ENCODE measurements around the gene DIDO1.

DIDO1 gene

DNA sequence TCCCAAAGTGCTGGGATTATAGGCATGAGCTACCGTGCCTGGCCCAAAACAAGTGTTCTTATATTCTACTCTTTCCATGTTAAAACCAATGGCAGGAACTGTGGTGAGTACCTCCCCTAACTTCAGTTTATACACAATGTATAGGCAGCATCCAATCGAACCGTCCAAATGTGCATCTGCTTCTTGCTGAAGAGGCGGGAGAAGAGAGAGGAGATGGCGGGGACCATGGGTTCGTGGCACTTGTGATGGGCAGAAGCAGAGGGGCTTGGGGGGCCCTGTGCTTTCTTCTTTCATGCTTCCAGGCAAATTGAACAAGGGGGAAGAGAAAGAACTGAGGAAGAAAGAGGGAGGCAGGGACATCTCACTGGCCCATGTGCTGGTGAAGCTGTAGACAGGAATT lies 53.4 kb downstream of the DIDO1 start:
- H3K4me3 ChIP-seq (ENCODE audit: low read depth, low read length): no peak overlapping the region
- TF ChIP-seq, protein P1, sequence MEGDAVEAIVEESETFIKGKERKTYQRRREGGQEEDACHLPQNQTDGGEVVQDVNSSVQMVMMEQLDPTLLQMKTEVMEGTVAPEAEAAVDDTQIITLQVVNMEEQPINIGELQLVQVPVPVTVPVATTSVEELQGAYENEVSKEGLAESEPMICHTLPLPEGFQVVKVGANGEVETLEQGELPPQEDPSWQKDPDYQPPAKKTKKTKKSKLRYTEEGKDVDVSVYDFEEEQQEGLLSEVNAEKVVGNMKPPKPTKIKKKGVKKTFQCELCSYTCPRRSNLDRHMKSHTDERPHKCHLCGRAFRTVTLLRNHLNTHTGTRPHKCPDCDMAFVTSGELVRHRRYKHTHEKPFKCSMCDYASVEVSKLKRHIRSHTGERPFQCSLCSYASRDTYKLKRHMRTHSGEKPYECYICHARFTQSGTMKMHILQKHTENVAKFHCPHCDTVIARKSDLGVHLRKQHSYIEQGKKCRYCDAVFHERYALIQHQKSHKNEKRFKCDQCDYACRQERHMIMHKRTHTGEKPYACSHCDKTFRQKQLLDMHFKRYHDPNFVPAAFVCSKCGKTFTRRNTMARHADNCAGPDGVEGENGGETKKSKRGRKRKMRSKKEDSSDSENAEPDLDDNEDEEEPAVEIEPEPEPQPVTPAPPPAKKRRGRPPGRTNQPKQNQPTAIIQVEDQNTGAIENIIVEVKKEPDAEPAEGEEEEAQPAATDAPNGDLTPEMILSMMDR (IDR thresholded peaks at IDR 0.05; ENCODE audit: low read depth, low read length): no peak

- TF ChIP-seq, protein P1 (IDR thresholded peaks at IDR 0.05; ENCODE audit: low read depth, low read length): no peak
- no peak overlapping the region for H3K4me3 ChIP-seq (ENCODE audit: low read depth, low read length)
Observed at GRCh38 chr20:62872184-62872847, 54.0 kb downstream of the DIDO1 start.

- no peak overlapping the region for H3K4me3 ChIP-seq (ENCODE audit: low read depth, low read length)
- TF ChIP-seq, protein P1 (IDR thresholded peaks at IDR 0.05; ENCODE audit: low read depth, low read length): no peak
Observed at GRCh38 chr20:62864207-62864606, 62.1 kb downstream of the DIDO1 start.

GRCh38 chr20:62861726-62862336 lies 64.5 kb downstream of the DIDO1 start, which contains the start of gene TCFL5:
Gene TCFL5 (minus strand): TSS chr20:62861822. CDS start chr20:62861670, 152 bp downstream.
- TF ChIP-seq, protein P1 (IDR thresholded peaks at IDR 0.05; ENCODE audit: low read depth, low read length): no peak
- H3K4me3 ChIP-seq (ENCODE audit: low read depth, low read length): peak within 1 kb of the TSS; percentile 60

- peak overlapping the region; percentile 60 for H3K4me3 ChIP-seq (ENCODE audit: low read depth, low read length)
Observed at GRCh38 chr20:62860924-62861691, 65.2 kb downstream of the DIDO1 start.

DNA sequence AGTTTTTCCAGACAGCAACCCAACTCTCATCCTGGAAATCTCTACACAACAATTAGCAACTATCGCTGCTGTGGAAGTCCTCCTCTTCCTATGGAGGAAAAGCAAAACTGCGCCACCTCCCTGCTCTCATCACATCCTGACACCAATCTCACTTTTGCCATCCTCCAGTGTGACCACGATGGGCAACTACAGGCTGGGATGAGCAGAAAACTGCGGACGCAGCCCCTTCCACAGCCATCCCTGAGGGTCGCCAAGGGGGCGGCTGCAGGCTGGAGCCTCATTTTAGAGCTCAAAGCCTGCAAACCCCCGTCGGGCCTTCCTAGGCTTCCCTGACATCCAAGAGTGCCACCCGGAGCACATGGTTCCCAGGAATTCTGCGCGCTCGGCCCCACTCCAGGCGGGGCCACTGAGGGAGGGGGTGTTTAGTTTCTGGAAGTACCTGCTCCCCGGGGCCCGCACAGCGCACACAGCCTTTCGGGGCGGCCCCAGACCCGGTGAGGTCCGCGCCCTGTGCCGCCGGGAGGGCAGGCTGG lies 65.8 kb downstream of the DIDO1 start:
- peak overlapping the region; percentile 60 for H3K4me3 ChIP-seq (ENCODE audit: low read depth, low read length)
- TF ChIP-seq, protein P1 (IDR thresholded peaks at IDR 0.05; ENCODE audit: low read depth, low read length): no peak

More at GRCh38 chr20:62860924-62861691, 65.2 kb downstream of the DIDO1 start:
- TF ChIP-seq, protein P1 (IDR thresholded peaks at IDR 0.05; ENCODE audit: low read depth, low read length): no peak
